Ectodermal cell (in vitro differentiated cells): Measurements from ENCODE around the gene TTC33.

Source experiments
- H3K27ac ChIP-seq: 2 replicates; pipeline ENCODE4 v1.7.0; 2013; ENCODE audit warnings: mild to moderate bottlenecking, low read depth, low read length; ENCODE audit not compliant: insufficient read depth, poor library complexity, severe bottlenecking
- H3K27me3 ChIP-seq: 2 replicates; pipeline ENCODE4 v1.7.0; 2013; ENCODE audit warnings: mild to moderate bottlenecking, low read length; ENCODE audit not compliant: insufficient read depth, control insufficient read depth, poor library complexity, severe bottlenecking
- H3K36me3 ChIP-seq: one replicate; pipeline ENCODE4 v1.7.0; 2013; ENCODE audit warnings: low read length; ENCODE audit not compliant: control insufficient read depth, insufficient read depth
- H3K4me1 ChIP-seq: one replicate; pipeline ENCODE4 v1.7.0; 2013; ENCODE audit warnings: low read length; ENCODE audit not compliant: control insufficient read depth, insufficient read depth
- H3K4me3 ChIP-seq: 2 replicates; pipeline ENCODE4 v1.7.0; 2013; ENCODE audit warnings: low read depth, low read length, control low read depth; ENCODE audit not compliant: insufficient read depth
- H3K9me3 ChIP-seq: 2 replicates; pipeline ENCODE4 v1.7.0; 2013; ENCODE audit warnings: mild to moderate bottlenecking, low read length, moderate library complexity; ENCODE audit not compliant: control insufficient read depth
- WGBS, 2 experiments: methylation state at CpG; one replicate each; pipeline ENCODE4 v1.1.7; 2013; ENCODE audit warnings: missing lambda C conversion rate in 2 of 2; 5-methylcytosine and 5-hydroxymethylcytosine counted together

The TTC33 gene

GRCh38 chr5:40540301-40540700 lies 215.5 kb downstream of the TTC33 start:
- Histone ChIP-seq H3K36me3 (no peaks in the 10 kb centered on the region), H3K4me3 (no peak overlapping the region), H3K4me1 (no peaks in the 10 kb centered on the region), H3K27me3 (no peaks in the 10 kb centered on the region), H3K9me3 (no peaks in the 10 kb centered on the region), H3K27ac (no peak overlapping the region)

- Histone ChIP-seq H3K27me3 (no peaks in the 10 kb centered on the region), H3K4me3 (no peak overlapping the region), H3K4me1 (no peaks in the 10 kb centered on the region), H3K27ac (no peak overlapping the region), H3K36me3 (no peaks in the 10 kb centered on the region), H3K9me3 (no peaks in the 10 kb centered on the region)
- 89% methylated on average over 1 of the region's 1 CpG; no CpG with 5 or more reads in 1 of the 2 experiments for WGBS, 2 experiments
Measured at GRCh38 chr5:40524677-40525076, 231.1 kb downstream of the TTC33 start.

GRCh38 chr5:40521925-40522324 lies 233.8 kb downstream of the TTC33 start:
- no peaks in the 10 kb centered on the region for H3K27me3 ChIP-seq
- no peaks in the 10 kb centered on the region for H3K4me1 ChIP-seq
- no peaks in the 10 kb centered on the region for H3K36me3 ChIP-seq
- H3K4me3 ChIP-seq, result no peak overlapping the region
- H3K9me3 ChIP-seq, result no peaks in the 10 kb centered on the region
- H3K27ac ChIP-seq, result no peak overlapping the region

GRCh38 chr5:40521108-40521785 lies 234.5 kb downstream of the TTC33 start:
- H3K36me3 ChIP-seq, result no peaks in the 10 kb centered on the region
- no peak overlapping the region for H3K4me3 ChIP-seq
- WGBS, 2 experiments, result 92 to 97% methylated on average over 3 of the region's 3 CpGs
- H3K4me1 ChIP-seq, result no peaks in the 10 kb centered on the region
- H3K27me3 ChIP-seq, result no peaks in the 10 kb centered on the region
- no peak overlapping the region for H3K27ac ChIP-seq
- H3K9me3 ChIP-seq, result no peaks in the 10 kb centered on the region

- 91 to 93% methylated on average over 4 of the region's 4 CpGs for WGBS, 2 experiments
- H3K4me3 ChIP-seq, result no peak overlapping the region
- no peaks in the 10 kb centered on the region for H3K9me3 ChIP-seq
- no peaks in the 10 kb centered on the region for H3K27me3 ChIP-seq
- no peaks in the 10 kb centered on the region for H3K36me3 ChIP-seq
- no peaks in the 10 kb centered on the region for H3K4me1 ChIP-seq
- H3K27ac ChIP-seq, result no peak overlapping the region
Measured at GRCh38 chr5:40518485-40518917, 237.3 kb downstream of the TTC33 start.

- WGBS, 2 experiments, result 92 to 95% methylated on average over 4 of the region's 4 CpGs
- Histone ChIP-seq H3K27ac (no peak overlapping the region), H3K9me3 (no peaks in the 10 kb centered on the region), H3K36me3 (no peaks in the 10 kb centered on the region), H3K27me3 (no peaks in the 10 kb centered on the region), H3K4me1 (no peaks in the 10 kb centered on the region), H3K4me3 (no peak overlapping the region)
Measured at GRCh38 chr5:40515476-40515875, 240.3 kb downstream of the TTC33 start.

GRCh38 chr5:40514976-40515375 lies 240.8 kb downstream of the TTC33 start:
- H3K27me3 ChIP-seq, result no peaks in the 10 kb centered on the region
- H3K9me3 ChIP-seq, result no peaks in the 10 kb centered on the region
- WGBS, 2 experiments, result 91 to 93% methylated on average over 4 to 5 of the region's 5 CpGs
- H3K27ac ChIP-seq, result no peak overlapping the region
- no peak overlapping the region for H3K4me3 ChIP-seq
- no peaks in the 10 kb centered on the region for H3K36me3 ChIP-seq
- no peaks in the 10 kb centered on the region for H3K4me1 ChIP-seq

- H3K27ac ChIP-seq, result no peak overlapping the region
- no peak overlapping the region for H3K4me3 ChIP-seq
- no peaks in the 10 kb centered on the region for H3K9me3 ChIP-seq
- H3K27me3 ChIP-seq, result no peaks in the 10 kb centered on the region
- H3K4me1 ChIP-seq, result no peaks in the 10 kb centered on the region
- WGBS, 2 experiments, result 92 to 96% methylated on average over 1 of the region's 1 CpG
- no peaks in the 10 kb centered on the region for H3K36me3 ChIP-seq
Measured at GRCh38 chr5:40511801-40512200, 244.0 kb downstream of the TTC33 start.

GRCh38 chr5:40507095-40507494 lies 248.7 kb downstream of the TTC33 start:
- Histone ChIP-seq H3K9me3 (no peaks in the 10 kb centered on the region), H3K36me3 (no peaks in the 10 kb centered on the region), H3K27me3 (no peaks in the 10 kb centered on the region), H3K4me3 (no peak overlapping the region), H3K27ac (no peak overlapping the region), H3K4me1 (no peaks in the 10 kb centered on the region)
- WGBS, 2 experiments, result 89 to 100% methylated on average over 1 of the region's 2 CpGs

GRCh38 chr5:40505031-40505430 lies 250.7 kb downstream of the TTC33 start:
- WGBS, 2 experiments, result 86 to 97% methylated on average over 2 to 4 of the region's 4 CpGs
- Histone ChIP-seq H3K4me3 (no peak overlapping the region), H3K27me3 (no peaks in the 10 kb centered on the region), H3K36me3 (no peaks in the 10 kb centered on the region), H3K27ac (no peak overlapping the region), H3K4me1 (no peaks in the 10 kb centered on the region), H3K9me3 (no peaks in the 10 kb centered on the region)

GRCh38 chr5:40503439-40503838 lies 252.3 kb downstream of the TTC33 start:
- Histone ChIP-seq H3K36me3 (no peaks in the 10 kb centered on the region), H3K4me1 (no peaks in the 10 kb centered on the region), H3K27me3 (no peaks in the 10 kb centered on the region), H3K9me3 (no peaks in the 10 kb centered on the region), H3K4me3 (no peak overlapping the region), H3K27ac (no peak overlapping the region)
- WGBS, 2 experiments, result 76 to 90% methylated on average over 2 of the region's 2 CpGs
